HG03521 (cell line): ENCODE measurements around the gene TRPM2.

Experiments used
- ATAC-seq: cut with Tn5 transposase; IDR thresholded peaks from one replicate; pipeline ENCODE4 v1.9.1; 2021; ENCODE audit warnings: mild to moderate bottlenecking, moderate library complexity; ENCODE audit not compliant: unreplicated experiment

TRPM2 gene

DNA sequence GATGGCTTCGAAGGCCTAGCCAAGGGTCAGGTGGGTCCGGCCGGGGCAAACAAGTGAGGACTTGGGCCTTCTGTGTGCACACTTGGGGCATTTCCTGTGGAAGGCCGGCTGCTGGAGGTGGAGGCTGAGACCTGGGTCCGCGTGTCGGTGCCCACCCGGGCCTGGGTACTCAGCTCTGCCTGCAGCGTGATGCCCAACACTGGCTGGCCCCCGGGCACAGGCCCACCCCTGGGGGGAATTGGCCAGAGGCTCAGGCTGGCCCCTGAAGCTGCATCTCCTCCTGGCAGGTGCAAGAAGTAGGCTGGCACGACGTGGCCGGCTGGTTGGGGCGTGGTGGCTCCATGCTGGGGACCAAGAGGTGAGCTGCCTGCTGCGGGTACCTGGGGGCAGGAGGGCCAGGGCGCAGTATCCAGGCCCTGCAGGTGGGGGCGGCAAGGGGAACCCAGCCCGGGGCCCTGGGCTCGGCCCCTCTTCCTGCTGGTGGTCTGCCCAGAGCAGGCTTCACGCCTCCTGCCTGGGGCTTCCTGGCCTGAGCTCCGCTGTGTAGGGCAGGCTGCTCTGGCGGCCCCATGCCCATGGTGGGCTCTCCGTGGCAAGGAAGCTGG is 31.5 kb upstream of the TRPM2 start:
- ATAC-seq, result no peak

DNA sequence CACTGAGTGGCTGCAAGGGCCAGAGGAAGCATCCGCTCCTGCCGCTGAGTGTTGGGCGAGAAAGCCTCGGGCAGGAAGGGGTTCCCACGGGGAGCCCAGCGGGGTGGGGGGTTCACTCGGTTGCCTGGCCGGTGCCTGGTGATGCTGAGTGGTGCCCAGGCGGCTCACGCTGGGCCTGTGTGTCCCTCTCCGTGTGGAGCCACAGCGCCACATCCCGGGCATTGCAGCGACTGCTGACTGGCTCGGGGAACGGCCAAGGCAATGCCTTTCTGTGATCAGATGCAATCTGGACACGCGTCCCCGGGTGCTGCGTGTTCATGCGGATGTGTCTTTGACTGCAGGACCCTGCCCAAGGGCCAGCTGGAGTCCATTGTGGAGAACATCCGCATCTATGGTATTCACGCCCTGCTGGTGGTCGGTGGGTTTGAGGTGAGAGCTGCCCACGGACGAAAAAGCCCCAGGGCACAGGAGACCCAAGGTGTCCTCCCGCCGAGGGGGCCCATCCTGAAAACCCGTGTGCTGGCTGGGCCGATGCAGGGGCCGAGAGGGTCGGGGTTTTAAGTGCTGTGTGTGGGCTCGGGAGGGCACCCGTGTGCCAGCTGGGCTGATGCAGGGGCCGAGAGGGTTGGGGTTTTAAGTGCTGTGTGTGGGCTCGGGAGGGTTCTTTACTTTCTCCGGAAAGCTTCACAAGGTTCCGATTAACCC is 30.6 kb upstream of the TRPM2 start:
- ATAC-seq, result no peak

DNA sequence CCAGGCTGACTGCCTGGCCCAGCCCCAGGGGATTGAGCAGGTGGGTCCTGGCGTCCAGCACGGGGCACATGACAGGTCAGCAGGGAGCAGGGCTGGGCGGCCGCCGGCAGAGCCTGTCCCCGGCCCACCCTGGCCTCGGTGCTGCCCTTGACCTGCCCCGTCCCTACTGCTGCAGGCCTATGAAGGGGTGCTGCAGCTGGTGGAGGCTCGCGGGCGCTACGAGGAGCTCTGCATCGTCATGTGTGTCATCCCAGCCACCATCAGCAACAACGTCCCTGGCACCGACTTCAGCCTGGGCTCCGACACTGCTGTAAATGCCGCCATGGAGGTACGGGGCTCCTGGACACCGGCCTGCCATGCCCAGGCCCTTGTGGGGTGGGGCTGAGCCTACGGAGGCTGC is 29.8 kb upstream of the TRPM2 start:
- ATAC-seq, result no peak

DNA sequence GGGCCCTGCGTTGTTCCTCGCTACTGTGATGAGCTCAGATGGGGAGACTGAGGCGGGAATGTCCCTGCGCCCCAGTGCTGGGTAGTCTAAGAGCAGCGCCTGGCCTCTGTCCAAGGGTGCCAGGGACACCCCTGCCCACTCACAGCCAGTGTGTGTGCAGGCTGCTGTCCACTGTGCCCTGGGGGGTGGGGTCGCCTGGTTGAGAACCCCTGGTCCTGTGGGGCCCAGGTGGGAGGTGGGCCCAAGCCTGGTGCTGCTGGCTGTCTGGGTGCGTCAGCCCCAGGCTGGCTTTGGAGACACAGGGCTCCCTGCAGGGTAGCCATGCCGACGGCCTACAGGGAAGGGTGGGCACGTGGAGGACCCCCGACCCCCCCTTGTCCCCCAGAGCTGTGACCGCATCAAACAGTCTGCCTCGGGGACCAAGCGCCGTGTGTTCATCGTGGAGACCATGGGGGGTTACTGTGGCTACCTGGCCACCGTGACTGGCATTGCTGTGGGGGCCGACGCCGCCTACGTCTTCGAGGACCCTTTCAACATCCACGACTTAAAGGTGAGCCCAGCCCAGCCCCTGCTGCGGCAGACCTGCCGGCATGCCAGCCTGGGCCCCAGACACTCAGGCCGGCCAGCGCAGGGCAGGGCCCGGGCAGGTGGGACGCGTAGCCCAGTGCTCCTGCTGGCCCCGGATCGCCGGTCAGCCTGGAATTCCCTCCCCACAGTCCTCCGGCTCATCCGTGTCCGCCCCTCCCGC is 29.1 kb upstream of the TRPM2 start:
- no peak for ATAC-seq

DNA sequence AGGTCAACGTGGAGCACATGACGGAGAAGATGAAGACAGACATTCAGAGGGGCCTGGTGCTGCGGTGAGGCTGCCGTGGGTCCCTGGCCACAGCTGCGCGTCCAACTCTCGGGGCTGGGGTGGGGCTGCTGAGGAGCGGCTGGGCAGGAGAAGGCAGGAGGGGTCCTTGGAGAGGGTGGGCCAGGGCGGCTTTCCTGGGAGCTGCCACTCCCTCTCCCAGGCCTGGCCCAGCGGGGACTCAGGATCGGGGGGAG is 28.6 kb upstream of the TRPM2 start:
- ATAC-seq, result no peak

DNA sequence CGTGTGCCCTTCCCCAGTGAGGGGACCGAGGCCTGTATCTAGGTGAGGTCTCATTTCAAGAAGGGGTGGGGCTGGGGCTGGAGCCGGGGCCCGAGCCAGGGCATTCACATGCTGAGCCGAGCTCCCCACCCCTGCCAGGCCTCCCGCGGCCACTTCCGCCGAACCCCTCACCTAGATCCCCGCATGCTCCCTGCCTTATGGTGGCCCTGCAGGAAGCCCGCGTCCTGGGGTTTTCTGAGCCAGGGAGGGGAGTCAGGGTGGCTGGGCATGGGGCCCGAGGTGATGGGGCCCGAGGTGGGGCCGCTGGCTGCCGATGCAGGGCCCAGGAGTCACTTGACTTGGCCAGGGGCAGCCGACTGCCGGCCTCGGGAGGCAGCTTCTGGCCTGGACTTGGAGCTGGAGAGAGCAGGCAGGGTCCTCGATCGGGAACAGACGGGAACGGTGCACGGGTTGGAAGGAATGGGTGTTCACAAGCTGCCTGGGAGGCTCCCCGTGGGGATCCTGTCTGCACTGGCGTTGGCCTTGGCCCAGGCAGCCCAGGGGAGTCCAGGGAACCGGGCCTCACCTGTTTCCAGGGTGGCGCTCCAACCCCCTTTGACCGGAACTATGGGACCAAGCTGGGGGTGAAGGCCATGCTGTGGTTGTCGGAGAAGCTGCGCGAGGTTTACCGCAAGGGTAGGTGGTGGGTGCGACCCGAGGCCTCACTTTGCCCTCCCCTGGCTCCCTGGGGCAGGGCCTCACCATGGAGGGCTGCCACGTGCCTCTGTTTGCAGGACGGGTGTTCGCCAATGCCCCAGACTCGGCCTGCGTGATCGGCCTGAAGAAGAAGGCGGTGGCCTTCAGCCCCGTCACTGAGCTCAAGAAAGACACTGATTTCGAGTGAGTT is 27.8 kb upstream of the TRPM2 start:
- no peak for ATAC-seq

DNA sequence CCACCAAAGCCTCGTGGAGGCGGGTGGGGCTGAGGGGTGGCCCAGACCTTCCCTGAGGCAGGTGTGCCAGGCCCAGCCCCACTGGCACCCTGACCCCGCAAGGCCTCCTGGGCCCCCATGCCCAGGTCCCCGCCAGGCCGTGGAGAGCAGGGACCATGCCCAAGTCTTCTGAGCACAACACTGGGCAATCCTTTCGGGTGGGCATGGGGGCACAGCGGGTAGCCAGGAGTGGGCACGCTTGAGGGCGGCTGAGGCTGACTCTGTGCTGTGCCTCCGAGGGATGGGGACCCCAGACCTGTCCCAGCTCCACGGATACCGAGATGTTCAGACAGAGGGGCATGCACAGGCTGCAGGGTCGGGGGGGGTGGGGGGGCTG is 27.2 kb upstream of the TRPM2 start:
- ATAC-seq, result no peak

DNA sequence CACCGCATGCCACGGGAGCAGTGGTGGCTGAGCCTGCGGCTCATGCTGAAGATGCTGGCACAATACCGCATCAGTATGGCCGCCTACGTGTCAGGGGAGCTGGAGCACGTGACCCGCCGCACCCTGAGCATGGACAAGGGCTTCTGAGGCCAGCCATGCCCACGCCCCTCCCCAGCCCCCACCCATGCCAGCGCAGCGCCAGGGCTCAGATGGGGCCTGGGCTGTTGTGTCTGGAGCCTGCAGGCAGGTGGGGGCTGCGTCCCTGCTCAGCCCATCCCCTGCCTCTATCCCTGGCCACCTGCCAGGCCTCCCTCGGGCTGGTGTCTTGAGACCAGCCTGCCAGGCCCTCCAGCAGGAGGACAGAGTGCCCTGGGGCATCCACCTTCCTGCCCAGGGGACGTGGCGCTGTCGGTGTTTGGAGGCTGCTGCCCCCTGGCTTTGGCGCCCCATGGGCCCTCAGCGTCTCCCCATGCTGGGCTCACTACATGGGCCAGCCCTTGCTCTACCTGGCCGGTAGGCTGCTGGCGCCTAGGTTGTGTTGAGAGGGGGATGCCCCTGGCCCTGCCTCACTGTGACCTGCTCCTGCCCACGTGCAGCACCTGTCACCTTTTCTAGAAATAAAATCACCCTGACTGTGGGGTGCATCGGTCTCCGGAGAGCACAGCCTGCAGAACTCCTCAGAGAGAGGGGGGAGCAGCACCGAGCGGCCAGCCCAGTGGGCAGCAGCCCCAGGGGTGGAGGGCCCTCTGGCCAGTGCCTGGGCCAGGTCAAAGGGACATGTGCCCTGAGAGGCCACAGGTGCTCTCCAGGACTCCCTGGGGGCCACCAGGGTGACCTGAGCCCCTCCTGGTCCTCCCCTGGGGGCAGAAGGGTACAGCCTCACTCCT is 26.5 kb upstream of the TRPM2 start:
- ATAC-seq, result no peak

DNA sequence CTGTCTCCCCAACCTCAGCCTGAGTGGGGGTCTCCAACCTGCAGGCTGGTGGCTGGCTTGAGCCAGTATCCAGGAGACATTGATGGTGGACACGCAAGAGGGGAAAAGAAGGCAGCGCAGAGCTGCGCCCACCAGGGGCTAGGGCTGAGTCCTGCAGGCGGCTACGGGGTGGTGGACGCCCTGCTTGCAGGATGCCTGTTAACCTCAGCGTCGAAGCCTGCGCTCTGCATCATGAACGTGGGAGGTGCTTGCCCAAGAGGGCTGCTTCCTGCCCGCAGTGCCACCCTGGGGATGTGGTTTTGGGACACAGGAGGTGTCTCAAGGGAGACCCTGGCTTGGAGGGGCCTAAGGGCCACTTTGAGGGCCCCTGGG is 25.8 kb upstream of the TRPM2 start:
- ATAC-seq, result no peak

DNA sequence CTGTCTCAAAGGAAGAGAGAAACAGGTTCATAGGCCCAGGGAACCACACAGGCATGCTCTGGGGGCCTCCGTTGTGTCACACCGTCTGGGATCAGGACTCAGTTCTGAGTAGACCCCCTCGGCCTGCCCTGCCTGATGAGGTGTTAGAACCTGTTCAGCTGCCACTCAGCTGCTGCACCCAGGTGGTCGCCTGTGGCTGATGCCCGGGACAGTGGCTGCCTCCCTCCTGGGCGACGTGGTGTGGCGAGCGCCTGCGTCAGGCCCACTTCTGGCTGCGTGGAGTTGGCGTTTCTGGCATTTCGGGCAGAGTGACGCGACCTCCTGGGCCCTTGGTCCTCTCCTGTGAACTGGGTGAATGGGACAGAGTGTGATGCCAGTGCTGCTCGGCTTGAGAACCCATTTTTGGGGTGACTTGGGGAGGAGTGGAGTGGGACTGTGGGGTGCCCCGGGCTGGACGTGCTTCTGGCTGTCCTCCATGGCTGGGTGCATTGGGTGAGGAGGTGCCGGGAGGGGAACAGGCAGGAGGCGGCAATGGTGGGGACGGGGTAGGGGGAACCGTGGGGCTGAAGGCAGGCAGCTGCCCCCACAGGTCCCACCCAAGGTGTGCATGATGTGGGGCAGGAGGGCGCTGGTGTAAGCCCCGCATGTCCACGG is 25.1 kb upstream of the TRPM2 start:
- ATAC-seq, result no peak

DNA sequence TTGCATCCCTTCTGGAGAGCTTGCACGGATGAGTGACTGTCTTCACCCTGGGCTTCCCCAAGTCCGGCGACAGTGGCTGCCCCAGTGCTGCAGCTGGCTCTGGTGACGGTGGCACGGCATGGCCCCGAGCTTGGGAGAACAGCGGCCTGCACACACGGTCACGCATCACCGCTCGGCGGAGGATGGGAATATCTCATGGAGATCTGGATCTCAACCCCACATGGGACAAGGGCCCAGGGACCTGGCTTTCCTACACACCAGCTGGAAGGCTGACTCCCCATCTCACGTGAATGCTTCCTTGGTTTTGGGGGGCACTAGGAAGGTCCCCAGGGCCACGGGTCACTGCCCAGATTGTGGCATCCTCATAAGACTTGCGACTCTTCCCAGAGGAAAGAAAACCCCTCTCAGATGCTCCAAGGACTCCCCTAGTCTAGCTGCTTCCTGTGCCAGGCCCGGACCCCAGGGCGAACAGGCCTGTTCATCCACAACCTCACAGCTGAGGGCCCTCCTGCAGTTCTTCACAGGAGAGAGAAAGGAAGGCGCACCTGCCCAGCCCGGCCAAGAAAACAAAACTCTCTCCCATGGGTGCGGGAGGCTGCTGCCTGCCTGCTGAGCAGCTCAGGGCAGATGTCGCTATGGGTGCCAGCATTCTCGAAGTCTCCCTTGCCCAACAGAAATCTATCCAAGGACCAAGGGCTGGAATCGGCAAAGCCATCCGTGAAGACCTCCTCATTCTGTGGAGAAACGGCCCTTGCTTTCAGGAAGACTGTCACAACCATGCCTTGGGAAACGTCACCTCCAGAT is 24.1 kb upstream of the TRPM2 start:
- no peak for ATAC-seq

DNA sequence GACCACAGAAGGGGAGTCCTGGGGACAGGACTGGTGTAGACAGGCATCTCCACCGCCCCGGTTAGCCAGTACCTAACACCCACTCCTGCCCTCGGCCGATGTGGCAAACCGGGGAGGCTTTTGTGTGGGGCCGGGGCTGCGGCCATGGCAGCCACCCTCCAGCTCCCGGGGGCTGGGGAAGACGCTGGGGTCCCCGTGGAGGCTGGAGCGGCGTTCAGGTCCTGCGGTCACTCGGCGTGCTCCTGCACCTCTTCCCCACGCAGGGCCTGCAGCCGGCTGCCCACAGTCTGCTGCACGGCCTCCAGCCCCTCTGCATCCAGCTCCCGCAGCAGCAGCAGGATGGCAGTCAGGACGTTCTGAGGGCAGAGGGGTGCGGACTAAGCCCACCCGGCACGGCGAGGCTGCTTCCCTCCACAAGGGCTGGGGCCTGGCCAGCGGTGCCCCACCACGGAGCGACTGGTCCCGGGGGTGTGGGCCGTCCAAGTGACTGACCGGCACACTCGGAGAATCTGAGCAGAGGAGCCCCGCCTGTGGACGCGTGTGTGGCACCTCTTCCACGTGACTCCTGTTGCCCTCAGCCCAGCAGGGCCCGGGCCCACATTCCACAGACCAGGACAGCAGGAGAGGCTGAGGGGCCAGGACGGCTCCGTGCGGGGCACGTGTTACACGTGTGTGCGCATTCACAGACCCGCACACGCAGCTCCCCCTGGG is 23.3 kb upstream of the TRPM2 start:
- ATAC-seq, result no peak

DNA sequence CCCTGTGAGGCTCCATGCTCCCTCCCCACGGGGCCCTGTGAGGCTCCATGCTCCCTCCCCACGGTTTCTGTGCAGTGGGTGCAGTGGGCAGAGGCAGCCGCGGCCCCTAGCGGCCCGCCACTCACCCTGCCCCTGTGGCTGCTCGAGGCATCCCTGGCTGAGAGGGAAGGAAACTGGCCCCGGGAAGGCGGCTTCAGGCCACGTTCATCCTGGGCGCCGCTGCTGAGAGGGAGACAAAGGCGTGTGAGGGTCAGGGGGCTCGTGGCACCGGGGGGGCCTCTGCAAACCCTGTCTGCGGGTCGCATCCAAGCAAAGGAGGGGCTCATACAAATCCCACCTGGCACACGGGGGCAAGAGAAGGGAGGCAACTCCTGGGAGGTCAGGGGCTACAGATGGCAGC is 22.7 kb upstream of the TRPM2 start:
- ATAC-seq, result no peak

DNA sequence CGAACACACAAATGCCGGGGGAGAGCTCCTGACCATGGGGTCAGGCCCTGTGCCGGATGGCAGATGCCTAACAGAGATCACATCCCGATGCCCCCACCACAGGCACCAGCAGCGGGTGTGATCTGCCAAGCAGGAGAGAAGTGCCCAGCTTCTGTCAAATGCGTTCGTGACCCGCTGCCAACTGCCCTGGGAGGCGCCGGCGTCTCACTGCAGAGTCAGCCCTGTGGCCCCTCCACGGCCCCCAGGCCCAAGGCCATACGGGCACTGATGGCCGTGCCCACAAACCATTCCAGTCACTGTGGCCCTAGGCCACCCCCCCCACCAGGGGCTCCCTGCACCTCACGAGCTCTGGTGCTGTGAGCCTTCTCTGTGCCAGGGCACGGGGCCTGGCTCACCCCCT is 22.2 kb upstream of the TRPM2 start:
- no peak for ATAC-seq

DNA sequence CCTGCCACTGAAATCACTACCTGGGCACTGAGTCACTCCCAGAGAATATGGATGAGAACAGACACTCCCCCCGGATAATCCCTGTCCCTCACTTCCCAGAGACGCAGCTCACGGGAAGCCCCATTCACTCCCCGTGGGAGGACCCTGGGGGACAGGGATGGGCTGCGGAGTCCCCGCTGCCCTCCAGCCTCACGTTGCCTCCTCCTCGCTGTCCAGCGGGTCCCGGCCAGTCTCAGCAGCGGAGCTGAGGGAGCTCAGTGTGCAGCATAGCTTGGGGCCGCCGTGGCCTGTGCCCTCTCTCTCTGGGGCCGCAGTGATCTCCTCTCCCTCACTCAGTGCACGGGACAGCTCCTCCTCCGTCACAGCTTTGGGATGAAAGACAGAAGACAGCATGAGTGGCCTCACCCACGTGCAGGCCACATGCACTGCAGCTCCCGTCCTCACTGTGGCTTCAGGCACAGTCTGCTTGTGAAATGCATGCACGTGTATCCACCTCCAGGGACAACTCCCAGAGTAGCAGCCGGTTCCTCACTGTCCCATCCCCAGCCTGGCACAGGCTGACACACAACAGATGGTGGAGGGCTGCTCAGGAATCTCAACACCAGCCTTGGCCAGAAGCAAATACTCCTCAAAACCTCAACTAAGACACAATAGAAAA is 21.6 kb upstream of the TRPM2 start:
- no peak for ATAC-seq

DNA sequence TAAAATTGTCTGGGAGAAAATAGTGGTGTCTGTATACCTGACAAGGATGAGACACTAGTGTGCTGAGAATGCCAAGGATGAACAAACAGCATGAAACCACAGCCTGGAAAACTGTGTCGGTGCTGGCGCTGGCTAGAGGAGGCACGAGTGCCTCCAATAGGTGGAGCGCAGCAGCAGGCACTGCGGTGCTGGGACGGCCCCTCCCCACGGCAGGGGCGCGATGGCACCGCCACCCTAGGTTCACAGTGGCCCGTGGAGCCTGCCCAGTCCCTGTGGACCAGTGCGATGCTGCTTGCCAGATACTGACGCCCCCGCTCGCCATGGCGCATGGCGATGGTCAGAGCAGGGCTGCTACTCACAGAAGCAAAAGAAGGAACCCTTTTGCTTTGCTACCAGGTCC is 21.0 kb upstream of the TRPM2 start:
- ATAC-seq, result no peak

DNA sequence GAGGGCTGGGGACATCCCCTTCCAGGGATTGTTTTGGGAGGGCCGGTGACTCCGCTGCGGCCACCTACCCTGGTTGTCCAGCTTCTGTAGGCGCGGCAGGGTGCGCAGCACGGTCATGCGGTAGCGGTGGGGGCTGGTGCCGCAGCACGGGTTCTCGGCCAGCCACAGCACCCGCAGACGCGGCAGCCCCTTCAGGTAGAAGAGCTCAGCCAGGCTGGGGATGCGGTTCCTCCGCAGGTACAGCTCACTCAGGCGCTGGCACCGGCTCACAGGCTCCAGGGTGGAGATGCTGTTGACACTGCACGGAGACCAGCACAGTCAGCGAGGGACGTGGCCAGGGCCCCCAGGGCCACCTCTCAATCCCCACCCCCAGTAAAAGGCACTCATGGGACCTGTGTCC is 20.5 kb upstream of the TRPM2 start:
- ATAC-seq, result no peak
